BJ (cell line): ENCODE measurements around the gene PDLIM5. TPM values are rescaled to one million over a fixed set of nuclear protein-coding genes. Genes with fewer than 3 reads are reported as not detected.

Experiments
- CTCF ChIA-PET: fragments of 350-600 bp; formaldehyde crosslinking; extraction: SDS; loops from one replicate; lab custom pipeline; 2021; ENCODE audit warnings: antibody characterized with exemption, inconsistent platforms; lab: Yijun Ruan, JAX
- POLR2A ChIA-PET: fragments of 300-600 bp; sonication (Branson Sonifier 250); formaldehyde crosslinking; extraction: SDS; loops from one replicate; lab custom pipeline; 2021; ENCODE audit warnings: antibody characterized with exemption; lab: Charles Lee
- DNase-seq: peaks from one replicate; pipeline ENCODE4 v3.0.0-alpha.2; 2011; ENCODE audit warnings: low read depth
- H3K27me3 ChIP-seq: 2 replicates; pipeline ENCODE4 v1.6.0; 2011; ENCODE audit warnings: low read length; ENCODE audit not compliant: control insufficient read depth, insufficient read depth
- H3K36me3 ChIP-seq: 2 replicates; pipeline ENCODE4 v1.5.1; 2011; ENCODE audit warnings: low read length; ENCODE audit not compliant: control insufficient read depth, insufficient read depth
- H3K4me3 ChIP-seq: 2 replicates; pipeline ENCODE4 v1.5.1; 2011; ENCODE audit warnings: low read depth, mild to moderate bottlenecking, control low read depth, low read length
- CTCF ChIP-seq: IDR thresholded peaks from 2 replicates; pipeline ENCODE4 v1.5.1; 2011; ENCODE audit warnings: low read depth, mild to moderate bottlenecking, control low read depth, inconsistent platforms, low read length, moderate library complexity; ENCODE audit not compliant: insufficient read depth
- polyA plus RNA-seq: library from polyadenylated mRNA; depleted of rRNA; stranded (reverse); fragments of >200 nt; gene quantifications from 2 replicates; pipeline ENCODE4 v1.2.3, GENCODE V29; 2011

PDLIM5 gene
- polyA plus RNA-seq, 1 experiment: 353 TPM

GRCh38 chr4:94435874-94436273, 15.9 kb upstream of the PDLIM5 start:
- Histone ChIP-seq H3K27me3 (no peaks in the 10 kb centered on the region), H3K4me3 (no peak overlapping the region), H3K36me3 (no peaks in the 10 kb centered on the region)
- TF ChIP-seq CTCF: no peak
- POLR2A ChIA-PET: no interaction called here
- CTCF ChIA-PET: no interaction called here
- no peak for DNase-seq

GRCh38 chr4:94436512-94436911, 15.2 kb upstream of the PDLIM5 start:
- ChIA-PET CTCF (no interaction called here), POLR2A (no interaction called here)
- H3K27me3 ChIP-seq: no peaks in the 10 kb centered on the region
- H3K36me3 ChIP-seq: no peaks in the 10 kb centered on the region
- TF ChIP-seq CTCF: no peak
- DNase-seq: no peak
- H3K4me3 ChIP-seq: no peak overlapping the region

- Histone ChIP-seq H3K27me3 (no peaks in the 10 kb centered on the region), H3K4me3 (no peak overlapping the region), H3K36me3 (no peaks in the 10 kb centered on the region)
- ChIA-PET POLR2A (no interaction called here), CTCF (no interaction called here)
- TF ChIP-seq CTCF: no peak
- DNase-seq: no peak
These were observed 12.1 kb upstream of the PDLIM5 start for GRCh38 chr4:94439606-94440005.

- POLR2A ChIA-PET: no interaction called here
- CTCF ChIA-PET: no interaction called here
- no peak for DNase-seq
- H3K4me3 ChIP-seq: no peak overlapping the region
- H3K36me3 ChIP-seq: no peaks in the 10 kb centered on the region
- no peak for TF ChIP-seq CTCF
- H3K27me3 ChIP-seq: no peaks in the 10 kb centered on the region
These were observed 9.9 kb upstream of the PDLIM5 start for GRCh38 chr4:94441838-94442237.

- Histone ChIP-seq H3K27me3 (no peaks in the 10 kb centered on the region), H3K4me3 (no peak overlapping the region), H3K36me3 (no peaks in the 10 kb centered on the region)
- TF ChIP-seq CTCF: no peak
- DNase-seq: no peak
- ChIA-PET POLR2A (no interaction called here), CTCF (no interaction called here)
These were observed 9.5 kb upstream of the PDLIM5 start for GRCh38 chr4:94442251-94442650.
